WTC11 (cell line): ENCODE measurements around the gene FANCC. TPM values are rescaled to one million over a fixed set of nuclear protein-coding genes. Genes with fewer than 3 reads are reported as not detected.

Experiments used
- ATAC-seq: fragments of 200-7000 bp; cut with Tn5 transposase; 2 replicates; pipeline ENCODE4 v1.10.0; 2021; ENCODE audit warnings: mild to moderate bottlenecking, moderate library complexity
- CTCF ChIA-PET: fragments of 300-600 bp; sonication (Branson Sonifier 250); formaldehyde crosslinking; loops from one replicate; lab custom pipeline; 2021; ENCODE audit warnings: antibody characterized with exemption; lab: Charles Lee
- POLR2A ChIA-PET: fragments of 350-600 bp; sonication (Branson Sonifier 250); formaldehyde crosslinking; loops from one replicate; lab custom pipeline; 2021; ENCODE audit warnings: antibody characterized with exemption; lab: Charles Lee
- DNase-seq: peaks from one replicate; pipeline ENCODE4 v3.0.0; 2021; ENCODE audit warnings: low spot score
- H3K27ac Mint-ChIP-seq: 2 replicates; pipeline ENCODE4 v1.8.0; 2021; ENCODE audit warnings: mixed read lengths
- H3K27me3 Mint-ChIP-seq: 2 replicates; pipeline ENCODE4 v1.8.0; 2021; ENCODE audit warnings: low read depth, mild to moderate bottlenecking, moderate library complexity, mixed read lengths
- H3K36me3 Mint-ChIP-seq: 2 replicates; pipeline ENCODE4 v1.8.0; 2021; ENCODE audit warnings: mixed read lengths
- H3K4me1 Mint-ChIP-seq: 2 replicates; pipeline ENCODE4 v1.8.0; 2022; ENCODE audit warnings: mixed read lengths
- H3K4me3 Mint-ChIP-seq: 2 replicates; pipeline ENCODE4 v1.8.0; 2021; ENCODE audit warnings: mild to moderate bottlenecking, moderate library complexity, mixed read lengths
- H3K9me3 Mint-ChIP-seq: 2 replicates; pipeline ENCODE4 v1.8.0; 2021; ENCODE audit warnings: mixed read lengths
- E2F1 ChIP-seq: sonication (generic); formaldehyde crosslinking; IDR thresholded peaks from 2 replicates; pipeline ENCODE4 v1.8.0; 2022; ENCODE audit warnings: mild to moderate bottlenecking, missing genetic modification reagents
- ESRRA ChIP-seq: sonication (generic); formaldehyde crosslinking; IDR thresholded peaks from 2 replicates; pipeline ENCODE4 v1.8.1; 2022; ENCODE audit warnings: mild to moderate bottlenecking, missing genetic modification reagents, borderline replicate concordance
- FOXP1 ChIP-seq: sonication (generic); formaldehyde crosslinking; IDR thresholded peaks from 2 replicates; pipeline ENCODE4 v1.8.0; 2022; ENCODE audit warnings: missing genetic modification reagents, mild to moderate bottlenecking, moderate library complexity, borderline replicate concordance
- RELA ChIP-seq: sonication (generic); formaldehyde crosslinking; IDR thresholded peaks from 2 replicates; pipeline ENCODE4 v1.8.1; 2022; ENCODE audit warnings: missing genetic modification reagents, mild to moderate bottlenecking, borderline replicate concordance
- SOX15 ChIP-seq: fragments of 250-450 bp; sonication (Bioruptor Pico); IDR thresholded peaks from 2 replicates; pipeline ENCODE4 v1.9.0; 2021; ENCODE audit warnings: mild to moderate bottlenecking
- USF2 ChIP-seq: sonication (generic); formaldehyde crosslinking; IDR thresholded peaks from 2 replicates; pipeline ENCODE4 v1.8.1; 2023; ENCODE audit warnings: mild to moderate bottlenecking, missing genetic modification reagents, moderate library complexity
- ZNF263 ChIP-seq: sonication (generic); formaldehyde crosslinking; IDR thresholded peaks from 2 replicates; pipeline ENCODE4 v1.8.1; 2022; ENCODE audit warnings: low read depth, mild to moderate bottlenecking, moderate library complexity, missing genetic modification reagents
- ZNF317 ChIP-seq: sonication (generic); formaldehyde crosslinking; IDR thresholded peaks from 2 replicates; pipeline ENCODE4 v1.8.1; 2023; ENCODE audit warnings: low read depth, mild to moderate bottlenecking, moderate library complexity, missing genetic modification reagents, borderline replicate concordance
- ZNF396 ChIP-seq: fragments of 250-450 bp; sonication (Bioruptor Pico); IDR thresholded peaks from 2 replicates; pipeline ENCODE4 v1.8.0; 2021; ENCODE audit warnings: mild to moderate bottlenecking, moderate library complexity, borderline replicate concordance
- ZNF423 ChIP-seq: fragments of 250-450 bp; sonication (Bioruptor Pico); IDR thresholded peaks from 2 replicates; pipeline ENCODE4 v2.1.2; 2022; ENCODE audit warnings: mild to moderate bottlenecking, moderate library complexity
- ZNF512 ChIP-seq: sonication (generic); formaldehyde crosslinking; IDR thresholded peaks from 2 replicates; pipeline ENCODE4 v1.8.1; 2022; ENCODE audit warnings: missing genetic modification reagents, borderline replicate concordance
- total RNA-seq: library from RNA; stranded (reverse); gene quantifications from 3 replicates; pipeline ENCODE4 v1.2.3, GENCODE V29; 2021
- TF ChIP-seq, protein P1 (sequence below): fragments of 200-600 bp; IDR thresholded peaks from 2 replicates; pipeline ENCODE4 v1.8.0; 2022; ENCODE audit warnings: antibody characterized with exemption
- TF ChIP-seq, protein P2 (sequence below): sonication (generic); formaldehyde crosslinking; IDR thresholded peaks from 2 replicates; pipeline ENCODE4 v1.8.0; 2022; ENCODE audit warnings: mild to moderate bottlenecking, missing genetic modification reagents
- TF ChIP-seq, protein P3 (sequence below): fragments of 250-450 bp; sonication (Bioruptor Pico); IDR thresholded peaks from 2 replicates; pipeline ENCODE4 v1.8.0; 2021; ENCODE audit warnings: mild to moderate bottlenecking

Gene FANCC
- total RNA-seq, 1 experiment from 2014 or later = 10.9 TPM

- TF ChIP-seq ZNF396 (CRISPR knock-in tag) (no peak), ZNF263 (no peak), FOXP1 (CRISPR knock-in tag) (no peak), USF2 (CRISPR knock-in tag) (no peak), SOX15 (CRISPR knock-in tag) (no peak), ESRRA (CRISPR knock-in tag) (no peak)
- TF ChIP-seq, protein P1, sequence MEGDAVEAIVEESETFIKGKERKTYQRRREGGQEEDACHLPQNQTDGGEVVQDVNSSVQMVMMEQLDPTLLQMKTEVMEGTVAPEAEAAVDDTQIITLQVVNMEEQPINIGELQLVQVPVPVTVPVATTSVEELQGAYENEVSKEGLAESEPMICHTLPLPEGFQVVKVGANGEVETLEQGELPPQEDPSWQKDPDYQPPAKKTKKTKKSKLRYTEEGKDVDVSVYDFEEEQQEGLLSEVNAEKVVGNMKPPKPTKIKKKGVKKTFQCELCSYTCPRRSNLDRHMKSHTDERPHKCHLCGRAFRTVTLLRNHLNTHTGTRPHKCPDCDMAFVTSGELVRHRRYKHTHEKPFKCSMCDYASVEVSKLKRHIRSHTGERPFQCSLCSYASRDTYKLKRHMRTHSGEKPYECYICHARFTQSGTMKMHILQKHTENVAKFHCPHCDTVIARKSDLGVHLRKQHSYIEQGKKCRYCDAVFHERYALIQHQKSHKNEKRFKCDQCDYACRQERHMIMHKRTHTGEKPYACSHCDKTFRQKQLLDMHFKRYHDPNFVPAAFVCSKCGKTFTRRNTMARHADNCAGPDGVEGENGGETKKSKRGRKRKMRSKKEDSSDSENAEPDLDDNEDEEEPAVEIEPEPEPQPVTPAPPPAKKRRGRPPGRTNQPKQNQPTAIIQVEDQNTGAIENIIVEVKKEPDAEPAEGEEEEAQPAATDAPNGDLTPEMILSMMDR = no peak
- TF ChIP-seq, all 79 proteins: peak for 0
Measured at GRCh38 chr9:95305770-95306492, 11.6 kb downstream of the FANCC start (continued).

- DNase-seq = no peak
- H3K4me3 Mint-ChIP-seq = no peak overlapping the region
- no peak for ATAC-seq
- ChIA-PET POLR2A (no interaction called here), CTCF (no interaction called here)
- H3K4me1 Mint-ChIP-seq = peaks cover 18% of the 10 kb centered on the region
- no peaks in the 10 kb centered on the region for H3K9me3 Mint-ChIP-seq
- H3K36me3 Mint-ChIP-seq = no peaks in the 10 kb centered on the region
- TF ChIP-seq RELA (CRISPR knock-in tag) = no peak
- TF ChIP-seq, protein P2, sequence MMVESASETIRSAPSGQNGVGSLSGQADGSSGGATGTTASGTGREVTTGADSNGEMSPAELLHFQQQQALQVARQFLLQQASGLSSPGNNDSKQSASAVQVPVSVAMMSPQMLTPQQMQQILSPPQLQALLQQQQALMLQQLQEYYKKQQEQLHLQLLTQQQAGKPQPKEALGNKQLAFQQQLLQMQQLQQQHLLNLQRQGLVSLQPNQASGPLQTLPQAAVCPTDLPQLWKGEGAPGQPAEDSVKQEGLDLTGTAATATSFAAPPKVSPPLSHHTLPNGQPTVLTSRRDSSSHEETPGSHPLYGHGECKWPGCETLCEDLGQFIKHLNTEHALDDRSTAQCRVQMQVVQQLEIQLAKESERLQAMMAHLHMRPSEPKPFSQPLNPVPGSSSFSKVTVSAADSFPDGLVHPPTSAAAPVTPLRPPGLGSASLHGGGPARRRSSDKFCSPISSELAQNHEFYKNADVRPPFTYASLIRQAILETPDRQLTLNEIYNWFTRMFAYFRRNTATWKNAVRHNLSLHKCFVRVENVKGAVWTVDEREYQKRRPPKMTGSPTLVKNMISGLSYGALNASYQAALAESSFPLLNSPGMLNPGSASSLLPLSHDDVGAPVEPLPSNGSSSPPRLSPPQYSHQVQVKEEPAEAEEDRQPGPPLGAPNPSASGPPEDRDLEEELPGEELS = no peak
- no peak overlapping the region for H3K27ac Mint-ChIP-seq
- H3K27me3 Mint-ChIP-seq = no peaks in the 10 kb centered on the region
Measured at GRCh38 chr9:95302479-95302878, 15.0 kb downstream of the FANCC start.

DNA sequence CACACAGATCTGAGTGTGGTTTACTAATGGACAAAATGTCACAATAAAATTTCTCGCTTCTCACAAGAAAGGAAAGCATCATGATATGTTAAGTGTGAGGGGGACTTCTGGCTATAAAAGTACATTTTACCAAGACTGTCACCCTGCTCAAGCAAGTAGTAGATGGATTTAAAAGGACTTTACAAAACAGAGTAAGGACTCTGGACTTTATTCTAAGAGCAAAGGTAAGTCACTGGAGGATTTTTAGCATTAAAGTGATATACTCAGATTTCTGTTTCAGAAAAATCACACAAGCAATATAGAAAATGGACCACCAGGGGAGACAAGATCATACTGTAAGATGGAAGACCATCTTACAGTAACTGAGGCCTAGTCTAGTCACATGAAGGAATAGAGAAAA, 19.7 kb downstream of the FANCC start:
- POLR2A ChIA-PET = no interaction called here
- Mint-ChIP-seq H3K27ac (no peak overlapping the region), H3K4me1 (peaks cover 3% of the 10 kb centered on the region), H3K9me3 (no peaks in the 10 kb centered on the region), H3K36me3 (no peaks in the 10 kb centered on the region), H3K4me3 (no peak overlapping the region), H3K27me3 (no peaks in the 10 kb centered on the region)
- no peak for DNase-seq
- no peak for ATAC-seq
- CTCF ChIA-PET = no interaction called here
- TF ChIP-seq ZNF423 (CRISPR knock-in tag) = no peak
- no peak for TF ChIP-seq ZNF317 (CRISPR knock-in tag)
- TF ChIP-seq, protein P3, sequence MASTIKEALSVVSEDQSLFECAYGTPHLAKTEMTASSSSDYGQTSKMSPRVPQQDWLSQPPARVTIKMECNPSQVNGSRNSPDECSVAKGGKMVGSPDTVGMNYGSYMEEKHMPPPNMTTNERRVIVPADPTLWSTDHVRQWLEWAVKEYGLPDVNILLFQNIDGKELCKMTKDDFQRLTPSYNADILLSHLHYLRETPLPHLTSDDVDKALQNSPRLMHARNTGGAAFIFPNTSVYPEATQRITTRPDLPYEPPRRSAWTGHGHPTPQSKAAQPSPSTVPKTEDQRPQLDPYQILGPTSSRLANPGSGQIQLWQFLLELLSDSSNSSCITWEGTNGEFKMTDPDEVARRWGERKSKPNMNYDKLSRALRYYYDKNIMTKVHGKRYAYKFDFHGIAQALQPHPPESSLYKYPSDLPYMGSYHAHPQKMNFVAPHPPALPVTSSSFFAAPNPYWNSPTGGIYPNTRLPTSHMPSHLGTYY = no peak
- TF ChIP-seq E2F1 (CRISPR knock-in tag) = no peak
- TF ChIP-seq ZNF512 (CRISPR knock-in tag) = no peak
